Amniotic stem cell (primary cell): ENCODE measurements around the gene RARB.

ENCODE experiments used
- DNase-seq: peaks from one replicate; lab custom pipeline; 2025; lab: John Stamatoyannopoulos, UW

The RARB gene

DNA sequence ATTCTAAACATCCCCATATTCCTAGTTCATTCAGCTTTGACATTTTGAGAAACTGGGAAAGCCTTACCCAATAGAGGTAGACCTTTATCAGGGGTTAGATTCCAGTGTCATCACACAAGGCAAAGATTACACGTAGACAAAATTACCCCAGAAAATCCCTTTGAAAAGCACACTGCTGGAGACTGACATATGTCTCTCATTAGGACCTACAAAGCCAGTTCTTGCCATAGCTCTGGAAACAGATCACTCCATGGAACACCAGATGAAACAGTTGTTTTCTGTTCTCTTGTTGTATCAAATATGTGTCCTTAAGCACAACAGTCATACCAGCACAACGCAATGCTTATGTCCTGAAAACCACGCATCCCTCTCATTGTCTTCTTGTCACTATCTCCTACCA is 44.7 kb downstream of the RARB start:
- DNase-seq: no peak

DNA sequence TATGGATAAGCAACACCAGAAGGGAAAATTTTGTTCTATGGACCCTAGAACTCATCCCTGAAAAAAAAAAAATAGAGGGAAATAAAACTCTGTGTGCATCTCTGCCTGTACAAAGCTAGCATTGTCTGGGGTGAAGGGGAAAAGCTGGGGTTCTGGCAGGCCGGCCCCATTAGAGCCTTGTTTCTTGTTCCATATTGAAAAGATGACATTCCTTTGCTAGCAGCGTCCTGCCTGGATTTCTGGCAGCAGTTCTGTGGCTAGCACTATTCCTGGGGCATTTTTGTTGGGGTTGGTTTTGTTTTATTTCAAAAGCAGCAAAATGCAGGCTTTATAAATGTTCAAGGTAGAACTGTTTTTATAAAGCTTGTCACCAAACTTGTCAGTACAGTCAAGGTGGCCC is 45.2 kb downstream of the RARB start:
- no peak for DNase-seq

DNA sequence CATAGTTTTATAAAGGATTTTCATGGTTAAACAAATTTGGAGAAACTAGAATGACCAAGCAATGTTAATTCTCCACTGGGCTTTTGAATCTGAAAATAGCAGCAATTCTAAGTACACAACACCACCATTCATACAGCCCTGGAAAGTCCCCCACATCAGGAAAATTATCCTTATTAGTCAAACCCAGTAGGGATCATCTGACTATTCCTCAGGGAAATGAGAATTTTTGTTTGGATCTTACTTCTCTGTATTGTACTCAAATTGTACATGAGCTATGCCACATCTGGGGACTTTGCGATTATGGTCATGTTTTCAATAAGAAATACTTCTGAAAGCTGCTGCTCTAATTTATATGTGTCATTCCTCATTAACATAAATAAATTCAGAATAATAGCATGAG is 46.0 kb downstream of the RARB start:
- no peak for DNase-seq

DNA sequence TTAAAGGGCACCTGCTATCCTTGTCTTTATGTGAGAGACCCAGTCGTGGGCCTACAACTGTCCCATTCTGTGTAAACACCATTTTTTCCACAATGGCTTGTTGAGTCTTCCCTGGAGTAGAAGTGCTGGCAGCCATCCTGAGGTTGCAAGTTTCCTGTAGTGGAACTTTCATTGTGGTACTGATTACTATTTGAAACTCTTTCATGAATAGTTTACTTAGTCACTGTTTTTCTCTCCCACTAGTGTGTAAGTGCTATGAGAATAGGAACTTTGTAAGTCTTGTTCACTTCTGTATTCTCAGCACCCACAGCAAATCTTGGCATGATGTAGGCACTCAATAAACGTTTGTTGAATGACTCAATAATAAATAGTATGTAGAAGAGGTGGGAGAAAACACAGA is 48.6 kb downstream of the RARB start:
- no peak for DNase-seq

DNA sequence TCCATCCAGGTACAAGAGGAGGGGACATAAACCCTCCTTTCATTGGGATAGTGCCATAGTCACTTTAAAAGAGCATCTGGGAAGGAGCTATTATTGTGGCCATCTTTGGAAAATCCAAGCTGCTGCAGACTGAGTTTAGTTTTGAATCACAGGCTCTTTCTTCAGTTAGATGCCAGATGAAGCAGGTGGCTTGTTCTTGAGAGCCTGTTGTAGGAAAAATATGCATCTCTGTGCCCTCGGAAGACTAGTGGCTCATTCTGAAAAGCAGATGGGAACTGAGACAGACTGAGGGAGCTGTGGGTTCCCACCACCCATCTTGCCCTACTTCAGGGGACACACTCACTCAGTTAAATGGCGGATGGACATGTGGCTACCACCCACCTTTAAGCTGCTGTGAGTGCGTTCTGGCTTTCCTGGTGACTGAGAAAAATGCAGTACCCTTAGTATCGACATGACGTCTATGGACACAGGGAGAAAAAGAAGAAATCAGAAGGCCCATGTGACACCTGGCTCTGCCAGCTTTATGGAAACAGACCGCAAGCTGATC is 50.2 kb downstream of the RARB start:
- no peak for DNase-seq

DNA sequence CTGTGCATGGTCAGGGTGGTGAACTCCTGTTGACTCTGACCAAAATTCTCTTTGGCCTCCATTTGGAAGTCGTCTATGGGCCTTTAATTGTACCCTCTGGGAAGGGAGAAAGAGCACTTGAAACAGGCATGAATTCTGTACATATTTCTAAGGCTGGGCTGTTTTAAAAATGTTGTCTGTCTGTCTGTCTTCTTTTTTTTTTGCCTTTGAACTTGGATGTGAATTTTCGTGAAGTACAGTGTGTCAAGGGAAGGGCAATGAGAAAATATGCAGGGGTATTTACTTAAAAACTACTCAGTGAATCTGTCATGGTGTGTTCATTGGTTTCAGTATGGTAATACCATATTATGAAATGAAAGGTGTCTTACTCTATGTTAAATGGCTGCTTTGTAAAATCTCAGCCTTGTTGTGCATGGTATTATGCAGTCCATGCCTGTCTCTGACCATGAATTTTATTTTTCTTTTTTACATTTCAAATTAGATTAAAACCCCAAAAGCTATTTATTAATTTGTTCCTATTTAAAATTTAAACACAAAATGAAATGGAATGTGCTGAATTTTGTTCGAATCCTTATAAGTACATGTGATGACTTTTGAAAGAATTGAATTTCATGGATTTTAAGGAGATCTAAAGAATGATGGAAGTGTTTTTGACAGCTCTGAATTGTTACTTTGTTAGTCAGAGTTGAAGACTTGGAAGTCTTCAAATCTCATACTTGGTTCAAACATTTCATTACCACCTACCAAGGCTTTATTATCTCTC is 51.1 kb downstream of the RARB start:
- DNase-seq: no peak

DNA sequence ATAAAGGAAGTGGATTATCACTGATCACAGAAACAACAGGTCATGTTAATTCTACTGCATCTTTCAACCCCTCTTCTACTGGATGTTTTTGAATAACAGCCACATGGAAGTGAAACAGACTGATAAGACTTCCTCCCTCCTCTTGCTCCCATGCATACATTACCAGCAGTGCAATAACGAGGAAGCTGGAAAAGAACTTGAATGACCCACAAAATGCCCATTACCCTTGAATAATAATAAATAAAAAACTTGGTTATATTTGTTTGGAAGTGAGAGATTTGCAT is 51.6 kb downstream of the RARB start:
- no peak for DNase-seq

DNA sequence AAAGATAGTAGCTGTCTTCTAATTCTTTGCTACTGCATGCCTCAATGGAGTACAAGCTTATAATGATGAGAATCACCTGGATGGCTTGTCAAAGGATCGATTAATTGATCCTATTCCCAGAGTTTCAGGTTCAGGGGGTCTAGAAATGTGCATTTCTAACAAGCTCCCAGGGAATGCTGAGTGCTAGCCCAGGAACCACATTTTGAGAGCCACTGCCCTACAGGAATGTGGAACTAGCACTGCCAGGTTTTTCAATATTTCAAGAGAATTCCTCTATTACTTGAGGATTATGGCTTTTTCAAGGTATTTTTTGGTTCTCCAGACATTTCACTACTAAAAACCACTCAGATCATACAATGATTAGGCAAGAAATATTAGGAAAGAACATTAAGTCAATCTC is 52.7 kb downstream of the RARB start:
- DNase-seq: no peak

DNA sequence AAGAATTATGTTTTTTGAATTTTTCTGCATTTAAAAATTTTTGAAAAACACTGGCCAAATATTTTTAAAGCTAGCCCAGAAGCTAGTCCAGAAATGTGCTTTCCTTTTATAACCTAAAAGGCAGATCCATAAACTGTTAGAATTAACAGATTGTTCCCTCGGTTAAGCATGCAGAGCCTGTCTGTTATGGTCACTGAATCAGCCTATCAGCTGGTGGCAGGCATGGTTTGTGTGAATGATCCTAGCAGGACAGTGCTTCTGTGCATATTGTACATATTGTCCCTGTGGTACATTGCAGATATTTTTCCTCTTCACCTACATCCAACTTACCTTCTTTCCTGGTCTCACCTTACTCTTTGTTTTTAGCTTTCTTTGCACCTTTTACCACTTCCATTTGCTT is 53.3 kb downstream of the RARB start:
- no peak for DNase-seq

DNA sequence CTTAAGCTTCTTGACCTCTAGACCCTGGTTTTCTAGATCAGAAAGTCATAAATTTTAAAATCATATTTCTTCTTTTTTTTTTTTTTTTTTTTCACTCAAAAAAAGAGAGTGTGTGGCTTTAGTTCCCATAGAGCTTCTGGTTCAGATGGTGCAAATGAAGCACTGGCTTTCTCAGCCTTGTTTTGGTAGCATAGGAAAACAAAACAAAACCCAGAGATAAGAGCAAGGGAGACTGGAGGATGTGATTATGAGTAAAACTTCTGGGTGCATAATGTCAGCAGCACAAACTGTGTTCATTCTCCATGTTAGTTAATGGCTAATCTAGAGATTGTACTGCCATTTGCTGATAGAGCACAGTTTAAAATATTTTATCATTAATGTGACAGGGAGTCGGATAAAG is 55.4 kb downstream of the RARB start:
- DNase-seq: no peak

DNA sequence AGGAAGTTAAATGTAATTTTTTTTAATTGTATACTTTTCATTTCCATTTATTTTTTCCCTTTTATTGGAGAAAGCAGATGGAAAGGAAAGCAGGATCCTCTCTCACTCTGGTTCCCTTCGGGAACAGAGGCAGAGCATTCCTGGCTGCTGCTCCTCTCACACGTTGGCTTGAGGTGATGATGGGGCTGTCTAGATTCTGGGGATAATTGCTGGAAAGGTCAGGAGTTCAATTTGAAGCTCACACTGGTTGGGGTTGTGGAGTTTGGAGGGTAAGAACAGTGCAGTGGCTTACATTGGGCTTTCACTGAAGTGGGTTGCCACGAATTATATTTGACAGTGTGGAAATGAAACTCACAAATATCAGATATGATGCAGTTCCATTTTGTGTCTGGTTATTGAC is 57.6 kb downstream of the RARB start:
- no peak for DNase-seq

DNA sequence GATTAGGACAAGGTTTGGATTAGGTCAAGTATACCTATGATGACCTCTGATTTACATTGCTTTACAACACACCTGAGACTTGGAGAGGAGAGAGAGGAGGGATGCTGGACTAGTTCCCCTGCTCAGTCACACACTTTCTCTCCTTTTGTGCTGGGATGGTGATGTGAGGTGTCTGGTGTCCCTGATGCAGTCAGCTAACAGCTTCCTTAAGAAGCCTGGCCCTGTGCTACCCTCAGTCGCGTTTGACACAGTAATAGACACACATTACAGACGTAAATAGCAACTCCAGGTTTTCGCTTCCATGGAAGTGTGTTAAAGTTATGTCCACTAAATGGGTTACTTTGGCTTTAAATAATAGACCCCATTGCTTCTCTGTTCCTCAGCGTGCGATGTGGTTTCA is 58.9 kb downstream of the RARB start:
- DNase-seq: no peak

DNA sequence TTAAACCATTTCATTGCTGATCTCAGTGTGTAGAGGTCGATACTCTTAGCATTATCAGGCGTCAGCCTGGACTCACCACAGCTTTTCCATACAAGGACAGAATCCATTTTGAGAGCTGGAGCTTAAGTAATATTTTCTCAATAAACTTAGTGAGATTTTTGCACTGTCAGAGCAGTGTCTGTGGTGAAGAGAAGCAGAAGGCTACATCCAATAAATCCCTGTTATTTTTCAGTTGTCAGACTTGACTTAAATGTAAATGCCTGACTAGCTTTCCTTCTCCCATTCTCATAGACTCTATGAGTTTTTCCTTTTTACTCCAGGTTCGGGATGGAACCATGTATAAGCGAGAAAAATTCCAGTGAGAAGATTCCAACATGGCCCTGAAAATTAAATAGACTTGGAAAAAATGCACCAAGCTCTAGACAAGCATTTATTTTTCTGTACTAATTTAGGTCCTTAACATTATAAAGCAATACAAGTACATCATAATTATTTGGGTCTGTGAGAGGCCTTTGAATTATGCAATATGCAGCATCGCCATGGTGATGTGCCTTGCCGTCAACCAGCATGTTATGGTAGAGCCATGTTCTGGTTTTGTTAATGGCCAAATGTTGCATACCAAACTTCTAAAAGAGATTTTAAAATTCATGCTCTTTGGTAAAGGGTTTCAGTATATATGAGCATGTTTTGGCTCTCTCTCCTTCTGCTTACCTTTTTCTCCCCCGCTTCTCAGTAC is 62.0 kb downstream of the RARB start:
- no peak for DNase-seq

DNA sequence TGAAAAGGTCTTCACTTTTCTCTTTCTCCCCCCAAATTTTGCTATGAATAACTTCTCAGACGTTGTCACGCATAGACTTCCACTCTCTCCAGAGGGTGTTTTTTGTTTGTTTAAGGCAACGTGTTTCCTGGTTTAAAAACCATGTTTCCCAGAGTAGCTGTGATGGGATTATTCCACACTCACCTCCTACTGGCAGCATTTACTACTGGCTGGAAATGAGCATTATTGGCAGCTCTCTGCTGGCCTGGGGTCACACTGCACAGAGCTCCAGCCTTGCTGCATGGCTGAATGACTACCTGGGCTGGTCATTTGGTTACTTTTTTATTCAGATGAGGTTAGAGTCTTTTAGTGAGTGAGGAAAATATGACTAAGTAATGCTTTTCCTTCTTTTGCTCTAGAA is 65.2 kb downstream of the RARB start:
- DNase-seq: no peak

DNA sequence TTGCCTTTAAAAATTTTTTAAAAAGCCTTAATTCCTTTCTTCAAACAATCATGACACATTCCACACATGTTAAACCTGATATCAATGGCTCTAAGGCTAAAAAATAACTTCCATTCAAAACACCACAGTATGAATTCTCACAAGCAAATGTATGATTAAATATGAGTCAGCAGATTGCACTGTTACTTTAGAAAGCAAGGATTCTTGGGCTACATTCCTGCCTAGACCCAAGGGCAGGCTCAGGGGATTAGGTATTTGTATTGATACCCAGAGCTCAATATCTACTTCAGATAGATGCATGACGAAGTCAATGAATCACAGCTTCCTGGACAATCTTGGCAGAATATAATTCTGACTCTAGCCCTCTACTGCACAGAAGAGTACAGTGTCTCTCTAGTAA is 65.7 kb downstream of the RARB start:
- DNase-seq: no peak

DNA sequence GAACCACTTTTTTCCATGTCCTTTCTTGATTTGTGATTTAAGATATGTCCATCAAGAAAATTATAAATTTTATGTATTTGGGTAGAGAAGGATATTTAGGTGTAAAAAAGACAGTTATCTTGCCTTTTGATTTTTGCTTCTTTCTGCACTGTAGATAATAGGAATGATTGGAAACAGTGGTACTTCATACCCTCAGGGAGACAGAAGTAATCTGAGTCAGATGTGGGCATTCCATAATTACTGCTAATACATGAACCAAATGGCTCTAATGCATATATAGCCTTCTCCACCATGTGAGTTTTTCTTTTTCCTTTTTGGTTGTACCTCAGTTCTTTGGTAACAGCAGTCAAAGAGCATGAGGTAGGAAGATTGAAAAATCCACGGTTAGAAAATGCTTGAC is 67.2 kb downstream of the RARB start:
- no peak for DNase-seq

DNA sequence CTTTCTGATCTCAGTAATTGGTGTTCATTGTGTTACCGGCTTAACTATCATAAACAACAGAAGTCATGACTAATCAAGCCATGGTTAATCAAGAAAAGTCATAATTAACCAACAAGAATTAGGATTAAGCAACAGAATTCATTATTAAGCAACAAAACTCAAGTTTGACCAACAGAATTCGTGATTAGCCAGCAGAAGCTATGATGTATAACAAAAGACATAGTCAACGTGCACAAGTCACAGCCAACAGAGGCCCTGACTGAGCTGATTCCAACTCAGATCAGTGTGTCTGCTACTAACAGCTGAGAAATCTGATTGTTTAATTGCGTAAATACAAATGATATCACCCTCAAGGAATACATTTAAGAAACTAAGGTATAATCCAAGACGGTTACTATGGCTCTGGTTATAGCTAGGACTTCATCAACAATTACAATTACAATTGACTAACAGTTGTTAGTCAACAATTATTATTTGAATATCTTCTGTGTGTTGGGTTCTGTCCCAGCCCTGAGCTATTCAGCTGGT is 67.7 kb downstream of the RARB start:
- DNase-seq: no peak

DNA sequence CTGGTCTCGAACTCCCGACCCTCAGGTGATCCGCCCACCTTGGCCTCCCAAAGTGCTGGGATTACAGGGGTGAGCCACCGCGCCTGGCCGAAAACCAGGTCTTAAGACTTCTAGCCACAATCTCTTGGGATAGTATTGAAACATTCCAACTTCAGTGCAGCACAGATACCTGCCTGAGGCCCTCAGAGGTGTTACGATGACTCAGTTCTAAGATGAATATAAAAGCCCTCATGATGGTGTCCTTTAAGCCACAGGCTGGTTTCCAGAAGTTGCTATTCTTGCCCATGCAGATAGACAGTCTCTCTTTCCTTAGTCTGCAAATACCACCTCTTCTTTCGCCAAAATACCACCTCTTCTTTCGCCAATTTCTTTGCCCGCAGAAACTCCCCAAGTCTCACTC is 69.0 kb downstream of the RARB start:
- no peak for DNase-seq

DNA sequence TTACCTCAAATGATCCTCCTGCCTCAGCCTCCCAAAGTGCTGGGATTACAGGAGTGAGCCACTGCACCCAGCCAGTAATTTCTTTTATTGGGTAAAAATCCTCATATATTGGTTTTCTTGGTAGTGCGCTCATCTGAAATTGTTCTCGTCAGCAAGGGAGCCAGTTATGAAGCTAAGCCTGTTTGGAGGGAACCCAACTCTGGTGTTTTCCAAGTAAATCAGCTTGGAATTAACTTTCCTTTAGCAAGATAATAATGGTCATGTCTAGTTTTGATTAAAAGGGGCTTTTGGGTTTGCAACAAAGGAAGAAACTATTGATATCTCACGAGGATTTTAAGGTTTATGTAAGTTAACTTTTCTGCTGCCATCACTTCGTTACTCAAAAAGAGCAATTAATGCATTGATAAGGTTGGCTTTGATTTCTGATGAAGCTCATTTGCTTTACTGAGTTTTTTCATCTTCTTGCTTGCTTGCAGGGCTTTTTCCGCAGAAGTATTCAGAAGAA is 72.7 kb downstream of the RARB start:
- no peak for DNase-seq

DNA sequence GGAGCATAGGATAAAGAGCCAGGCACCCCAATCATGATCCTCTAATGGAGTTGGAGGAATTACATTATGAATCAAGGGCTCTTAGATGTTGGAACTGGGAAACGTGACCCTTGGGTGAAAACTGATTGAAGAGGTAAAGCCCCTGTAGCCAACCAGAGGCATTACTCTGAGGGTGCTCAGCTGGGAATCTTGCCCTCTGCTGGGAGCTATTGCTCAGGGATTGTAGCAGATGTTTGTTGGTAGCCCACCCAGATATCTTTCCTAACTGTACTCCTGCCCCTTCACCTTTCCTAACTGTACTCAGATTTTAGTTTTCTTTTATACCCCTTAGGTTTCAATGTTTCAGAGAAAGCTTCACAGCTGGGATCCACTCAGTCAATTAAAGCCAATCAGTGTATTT is 74.2 kb downstream of the RARB start:
- no peak for DNase-seq

DNA sequence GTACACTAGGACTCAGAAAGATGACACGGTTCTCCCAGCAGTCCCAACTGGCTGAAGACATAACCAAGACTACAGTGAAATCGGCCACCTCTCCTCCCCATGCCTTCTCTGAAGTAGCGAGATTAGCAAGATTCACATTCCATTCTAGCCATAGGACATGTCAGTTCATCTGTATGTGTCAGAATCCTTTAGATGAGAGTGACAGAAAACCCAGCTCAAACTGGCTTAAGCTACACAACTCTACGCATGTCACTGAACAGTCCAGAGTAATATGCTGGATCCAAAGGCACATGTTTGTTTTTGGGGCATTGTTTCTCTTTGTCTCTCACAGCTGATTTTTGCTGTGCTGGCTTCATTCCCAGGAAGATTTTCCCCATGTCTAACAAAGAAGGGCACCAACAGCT is 75.8 kb downstream of the RARB start:
- DNase-seq: no peak

DNA sequence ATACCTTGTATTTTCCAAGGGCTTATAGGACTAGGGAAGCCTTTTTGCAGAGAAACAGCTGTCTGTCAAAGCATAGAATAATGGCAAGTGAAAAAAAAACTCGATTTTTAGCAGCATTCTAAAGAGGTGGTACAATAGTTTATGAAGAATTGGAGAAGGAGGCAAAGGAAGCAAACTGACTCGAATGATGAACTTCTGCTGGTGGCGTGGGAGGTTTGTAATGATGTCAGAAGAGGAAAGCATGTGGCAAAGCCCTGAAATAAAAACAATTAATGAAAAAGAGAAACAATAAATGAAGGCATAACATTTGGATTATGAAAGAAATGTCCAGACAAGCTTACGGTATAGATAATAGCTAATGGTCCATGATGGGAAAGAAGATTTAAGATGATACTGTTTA is 77.5 kb downstream of the RARB start:
- no peak for DNase-seq

DNA sequence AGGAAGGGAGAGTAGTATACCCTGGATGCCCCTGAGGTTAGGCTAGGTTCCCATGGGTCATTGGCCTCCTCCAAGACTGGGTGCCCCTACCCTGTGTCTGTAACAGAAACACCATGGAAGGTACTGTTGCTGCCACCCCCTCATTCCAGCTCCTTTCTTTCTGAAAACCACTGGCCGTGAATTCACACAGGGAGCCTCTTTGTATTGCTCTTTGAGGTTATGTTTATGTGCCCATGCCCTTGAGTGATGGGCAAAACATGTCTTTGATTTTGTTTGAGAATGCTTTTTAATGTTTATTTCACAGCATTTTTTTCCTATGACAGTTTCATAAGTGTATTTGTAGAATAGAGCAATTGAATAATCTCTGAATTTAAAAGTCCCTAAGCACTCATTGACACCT is 79.7 kb downstream of the RARB start:
- DNase-seq: no peak
